H9 (cell line): Measurements from ENCODE around the gene SLFN5. TPM values are rescaled to one million over a fixed set of nuclear protein-coding genes. Genes with fewer than 3 reads are reported as not detected.

Experiments
- DNase-seq: peaks from one replicate; pipeline ENCODE4 v3.0.0-alpha.2; 2017
- H2AFZ ChIP-seq: one replicate; pipeline ENCODE4 v1.6.1; 2013; ENCODE audit warnings: mild to moderate bottlenecking, low read length, control low read depth, moderate library complexity
- H2AK5ac ChIP-seq: 2 replicates; pipeline ENCODE4 v1.6.1; 2013; ENCODE audit warnings: low read length, control low read depth, mixed read lengths; ENCODE audit not compliant: insufficient read length
- H2BK120ac ChIP-seq: one replicate; pipeline ENCODE4 v1.6.1; 2013; ENCODE audit warnings: low read depth, mild to moderate bottlenecking, low read length, control low read depth, inconsistent platforms; ENCODE audit not compliant: poor library complexity, severe bottlenecking
- H2BK12ac ChIP-seq: 2 replicates; pipeline ENCODE4 v1.6.1; 2013; ENCODE audit warnings: low read length, control low read depth, mixed read lengths, low read depth; ENCODE audit not compliant: insufficient read length
- H2BK15ac ChIP-seq: 2 replicates; pipeline ENCODE4 v1.6.1; 2013; ENCODE audit warnings: low read depth, low read length, control low read depth
- H2BK20ac ChIP-seq: one replicate; pipeline ENCODE4 v1.6.1; 2013; ENCODE audit warnings: low read depth, mild to moderate bottlenecking, low read length, control low read depth, inconsistent platforms; ENCODE audit not compliant: poor library complexity, severe bottlenecking
- H2BK5ac ChIP-seq: 2 replicates; pipeline ENCODE4 v1.6.1; 2013; ENCODE audit warnings: low read length, control low read depth, mixed read lengths; ENCODE audit not compliant: insufficient read length
- H3K14ac ChIP-seq: 2 replicates; pipeline ENCODE4 v1.6.1; 2013; ENCODE audit warnings: low read length, control low read depth; ENCODE audit not compliant: insufficient read depth
- H3K18ac ChIP-seq: 2 replicates; pipeline ENCODE4 v1.6.1; 2013; ENCODE audit warnings: low read depth, mild to moderate bottlenecking, mixed read lengths, low read length, control low read depth; ENCODE audit not compliant: insufficient read length
- H3K23ac ChIP-seq: 2 replicates; pipeline ENCODE4 v1.6.1; 2013; ENCODE audit warnings: low read length, control low read depth, mixed read lengths, low read depth; ENCODE audit not compliant: insufficient read length
- H3K23me2 ChIP-seq: 2 replicates; pipeline ENCODE4 v1.6.1; 2013; ENCODE audit warnings: low read depth, mild to moderate bottlenecking, mixed read lengths, low read length, control low read depth; ENCODE audit not compliant: insufficient read length, poor library complexity, severe bottlenecking
- H3K27ac ChIP-seq: 2 replicates; pipeline ENCODE4 v1.5.1; 2013; ENCODE audit warnings: low read length, control low read depth, mixed read lengths, low read depth; ENCODE audit not compliant: insufficient read length
- H3K27me3 ChIP-seq: 2 replicates; pipeline ENCODE4 v1.6.1; 2013; ENCODE audit warnings: low read length, control low read depth, inconsistent platforms; ENCODE audit not compliant: insufficient read depth
- H3K4ac ChIP-seq: 2 replicates; pipeline ENCODE4 v1.6.1; 2013; ENCODE audit warnings: low read depth, mild to moderate bottlenecking, control low read depth, inconsistent platforms, low read length, moderate library complexity
- H3K4me1 ChIP-seq: 2 replicates; pipeline ENCODE4 v1.6.1; 2013; ENCODE audit warnings: low read length, control low read depth, inconsistent platforms; ENCODE audit not compliant: insufficient read depth
- H3K4me2 ChIP-seq: 2 replicates; pipeline ENCODE4 v1.6.1; 2013; ENCODE audit warnings: low read length, control low read depth, mixed read lengths; ENCODE audit not compliant: insufficient read length, insufficient read depth
- H3K56ac ChIP-seq: 2 replicates; pipeline ENCODE4 v1.6.1; 2013; ENCODE audit warnings: low read depth, mild to moderate bottlenecking, mixed read lengths, low read length, control low read depth; ENCODE audit not compliant: insufficient read length
- H3K79me1 ChIP-seq: 2 replicates; pipeline ENCODE4 v1.6.1; 2013; ENCODE audit warnings: low read depth, mild to moderate bottlenecking, moderate library complexity, low read length, control low read depth, inconsistent platforms; ENCODE audit not compliant: insufficient read depth, poor library complexity, severe bottlenecking
- H3K79me2 ChIP-seq: 2 replicates; pipeline ENCODE4 v1.6.1; 2013; ENCODE audit warnings: low read length, control low read depth, inconsistent platforms; ENCODE audit not compliant: insufficient read depth
- H3K9ac ChIP-seq: 2 replicates; pipeline ENCODE4 v1.6.1; 2013; ENCODE audit warnings: low read length, control low read depth, mixed read lengths; ENCODE audit not compliant: insufficient read length; ENCODE audit errors: extremely low read depth
- H3K9me3 ChIP-seq: one replicate; pipeline ENCODE4 v1.6.1; 2013; ENCODE audit warnings: low read depth, low read length, inconsistent platforms; ENCODE audit not compliant: control insufficient read depth
- H3T11ph ChIP-seq: one replicate; pipeline ENCODE4 v1.6.1; 2013; ENCODE audit warnings: mild to moderate bottlenecking, low read length, control low read depth, inconsistent platforms
- H4K20me1 ChIP-seq: one replicate; pipeline ENCODE4 v1.6.1; 2013; ENCODE audit not compliant: control insufficient read depth, insufficient read length, insufficient read depth
- H4K5ac ChIP-seq: 2 replicates; pipeline ENCODE4 v1.6.1; 2013; ENCODE audit warnings: low read depth, mild to moderate bottlenecking, mixed read lengths, low read length, control low read depth; ENCODE audit not compliant: insufficient read length
- H4K8ac ChIP-seq: replicated peaks from 2 replicates; pipeline ENCODE4 v1.6.1; 2013; ENCODE audit warnings: low read length, control low read depth, mixed read lengths, low read depth; ENCODE audit not compliant: insufficient read length
- H4K91ac ChIP-seq: 2 replicates; pipeline ENCODE4 v1.6.1; 2013; ENCODE audit warnings: low read depth, mild to moderate bottlenecking, moderate library complexity, mixed read lengths, low read length, control low read depth; ENCODE audit not compliant: insufficient read length
- H3K27ac Mint-ChIP-seq, 3 experiments: 2 replicates in 2 of 3; 3 replicates in 1 of 3; pipeline ENCODE4 v1.8.0; 2020 to 2021; ENCODE audit warnings: mixed read lengths in 3 of 3, mild to moderate bottlenecking in 1 of 3, moderate library complexity in 1 of 3
- H3K27me3 Mint-ChIP-seq: 2 replicates; pipeline ENCODE4 v1.8.0; 2021; ENCODE audit warnings: low read depth, mild to moderate bottlenecking, moderate library complexity, mixed read lengths
- H3K36me3 Mint-ChIP-seq, 3 experiments: 2 replicates in 2 of 3; 3 replicates in 1 of 3; pipeline ENCODE4 v1.8.0; 2020 to 2021; ENCODE audit warnings: low read depth in 3 of 3, mixed read lengths in 3 of 3; ENCODE audit not compliant: insufficient read depth in 1 of 3
- H3K4me1 Mint-ChIP-seq, 2 experiments: 2 replicates each; pipeline ENCODE4 v1.8.0; 2020; ENCODE audit warnings: mixed read lengths in 2 of 2
- H3K4me3 Mint-ChIP-seq, 2 experiments: 2 replicates in 1 of 2; 3 replicates in 1 of 2; pipeline ENCODE4 v1.8.0; 2020 to 2021; ENCODE audit warnings: mild to moderate bottlenecking in 2 of 2, mixed read lengths in 2 of 2, moderate library complexity in 1 of 2
- H3K9me3 Mint-ChIP-seq, 2 experiments: 2 replicates in 1 of 2; 3 replicates in 1 of 2; pipeline ENCODE4 v1.8.0; 2020; ENCODE audit warnings: mild to moderate bottlenecking in 2 of 2, mixed read lengths in 2 of 2, moderate library complexity in 1 of 2
- WGBS: extraction: QIAGEN DNeasy Blood & Tissue Kit; methylation state at CpG from one replicate; pipeline ENCODE4 v1.1.7; 2013; ENCODE audit warnings: missing lambda C conversion rate, low lambda C conversion rate, mixed read lengths; ENCODE audit not compliant: insufficient read length; ENCODE audit errors: extremely low coverage; 5-methylcytosine and 5-hydroxymethylcytosine counted together
- total RNA-seq: library from RNA; stranded (reverse); gene quantifications from 2 replicates; pipeline ENCODE4 v1.2.1, GENCODE V29; 2021
- TF ChIP-seq, protein P1 (sequence below): fragments of 200-600 bp; sonication (generic); conservative IDR thresholded peaks from 3 replicates; pipeline ENCODE4 v1.8.0; 2021; ENCODE audit warnings: antibody characterized with exemption, mild to moderate bottlenecking

The SLFN5 gene
- total RNA-seq, 1 experiment from 2014 or later: 2.9 TPM

DNA sequence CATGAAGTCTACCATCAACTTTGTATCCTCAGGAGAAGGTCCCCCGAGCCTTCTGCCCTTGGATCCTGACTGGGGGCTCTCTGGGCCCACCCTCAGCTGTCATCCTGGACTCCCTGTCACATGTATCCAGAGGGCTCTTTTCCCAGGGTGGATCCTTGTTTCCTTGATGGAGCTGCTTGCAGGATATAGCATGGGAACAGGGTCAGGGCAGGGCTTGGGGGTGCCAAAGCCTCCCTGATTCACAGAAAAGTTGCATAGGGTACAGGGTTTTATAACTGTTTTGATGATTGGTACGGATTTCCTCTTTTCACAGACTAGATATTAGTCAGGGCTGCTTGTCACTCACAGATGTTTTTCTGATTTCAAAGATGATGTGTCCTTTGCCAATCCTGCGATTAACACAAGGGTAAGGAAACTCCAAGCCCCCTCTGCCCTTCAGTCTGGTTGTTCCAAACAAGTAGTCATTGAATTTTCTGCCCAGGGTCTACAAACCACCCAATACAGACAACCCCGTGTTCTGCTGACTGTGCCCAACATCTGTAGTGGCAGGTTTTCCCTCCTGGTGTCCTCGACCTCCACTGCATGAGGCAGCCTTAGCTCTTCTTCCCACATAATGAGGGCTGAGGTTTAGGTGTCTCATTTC, 28.1 kb upstream of the SLFN5 start:
- Histone ChIP-seq H4K20me1 (no peaks in the 10 kb centered on the region), H2AK5ac (no peak overlapping the region), H4K5ac (no peak overlapping the region), H4K91ac (no peak overlapping the region), H3K4ac (no peak overlapping the region), H3K79me2 (no peaks in the 10 kb centered on the region), H3K4me1 (no peaks in the 10 kb centered on the region), H3K23me2 (no peaks in the 10 kb centered on the region), H3K9ac (no peak overlapping the region), H3K9me3 (no peaks in the 10 kb centered on the region), H3K14ac (no peak overlapping the region), H3K79me1 (no peaks in the 10 kb centered on the region), H3K4me2 (no peak overlapping the region), H3K18ac (no peak overlapping the region), H2BK5ac (no peak overlapping the region), H2BK120ac (no peak overlapping the region), H2AFZ (no peak overlapping the region), H2BK12ac (no peak overlapping the region), H3K56ac (no peak overlapping the region), H2BK20ac (no peak overlapping the region), H4K8ac (no peak overlapping the region), H3K27me3 (no peaks in the 10 kb centered on the region), H3K27ac (no peak overlapping the region), H3T11ph (no peak overlapping the region), H2BK15ac (no peak overlapping the region), H3K23ac (no peak overlapping the region)
- Mint-ChIP-seq H3K27ac (no peak overlapping the region; a peak in 1 of 7 replicates), H3K9me3 (no peaks in the 10 kb centered on the region), H3K4me3 (no peak overlapping the region), H3K36me3 (no peaks in the 10 kb centered on the region), H3K4me1 (peaks cover 5 to 6% of the 10 kb centered on the region in 2 experiments; a peak in 3 of 4 replicates), H3K27me3 (peaks cover 12% of the 10 kb centered on the region)
- no peak for DNase-seq
- WGBS: no CpG with 5 or more reads among the region's 5 CpGs
- TF ChIP-seq, protein P1, sequence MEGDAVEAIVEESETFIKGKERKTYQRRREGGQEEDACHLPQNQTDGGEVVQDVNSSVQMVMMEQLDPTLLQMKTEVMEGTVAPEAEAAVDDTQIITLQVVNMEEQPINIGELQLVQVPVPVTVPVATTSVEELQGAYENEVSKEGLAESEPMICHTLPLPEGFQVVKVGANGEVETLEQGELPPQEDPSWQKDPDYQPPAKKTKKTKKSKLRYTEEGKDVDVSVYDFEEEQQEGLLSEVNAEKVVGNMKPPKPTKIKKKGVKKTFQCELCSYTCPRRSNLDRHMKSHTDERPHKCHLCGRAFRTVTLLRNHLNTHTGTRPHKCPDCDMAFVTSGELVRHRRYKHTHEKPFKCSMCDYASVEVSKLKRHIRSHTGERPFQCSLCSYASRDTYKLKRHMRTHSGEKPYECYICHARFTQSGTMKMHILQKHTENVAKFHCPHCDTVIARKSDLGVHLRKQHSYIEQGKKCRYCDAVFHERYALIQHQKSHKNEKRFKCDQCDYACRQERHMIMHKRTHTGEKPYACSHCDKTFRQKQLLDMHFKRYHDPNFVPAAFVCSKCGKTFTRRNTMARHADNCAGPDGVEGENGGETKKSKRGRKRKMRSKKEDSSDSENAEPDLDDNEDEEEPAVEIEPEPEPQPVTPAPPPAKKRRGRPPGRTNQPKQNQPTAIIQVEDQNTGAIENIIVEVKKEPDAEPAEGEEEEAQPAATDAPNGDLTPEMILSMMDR: no peak
